ENCODE results near the gene SLC7A5.

The SLC7A5 gene

DNA sequence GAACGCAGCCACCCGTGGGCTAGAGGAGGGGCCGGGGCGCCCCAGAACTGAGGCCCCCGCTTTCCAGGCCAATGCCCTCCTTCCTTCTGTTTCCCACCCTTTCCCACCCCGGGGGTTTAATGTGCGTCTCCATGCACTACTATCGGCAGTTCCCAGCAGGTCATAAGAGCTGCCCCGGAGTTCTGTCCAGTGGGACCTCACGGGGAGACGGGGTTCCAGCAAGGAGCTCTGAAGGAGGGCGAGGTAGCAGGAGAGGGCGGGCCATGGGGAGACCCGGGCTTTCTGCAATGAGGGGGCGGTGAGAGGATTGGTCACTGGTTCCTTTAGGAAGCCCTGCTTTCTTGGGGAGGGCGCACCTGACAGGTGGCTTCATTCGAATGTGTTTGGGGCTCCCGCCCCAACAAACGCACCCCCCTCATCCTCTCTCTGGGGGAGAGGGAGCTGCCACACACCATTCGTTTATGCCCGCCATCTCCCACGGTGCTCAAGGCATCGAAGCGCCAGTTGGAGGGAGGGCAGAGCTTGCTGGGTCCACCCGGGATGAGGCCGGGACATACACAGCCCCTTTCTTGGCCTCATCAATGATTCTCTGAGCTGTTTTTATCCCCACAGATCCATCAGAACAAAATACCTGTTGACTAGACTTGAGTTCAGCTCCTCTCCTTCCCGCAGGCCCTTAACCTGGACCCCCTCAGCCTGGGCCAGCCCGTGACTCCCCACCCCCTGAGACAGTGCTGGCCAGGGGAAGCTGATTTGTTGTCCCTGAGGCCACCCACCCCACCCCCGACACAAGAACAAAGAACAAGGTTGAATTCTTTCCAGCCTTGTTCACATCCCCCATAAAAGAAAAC lies 44.1 kb downstream of the SLC7A5 start:
- CTCF ChIA-PET = interaction anchor here (0.6 to 2.2 kb wide), 5 partner anchors 24 to 613 kb away, joined by 3 to 16 read pairs (median 6); no protein-coding TSS in a partner anchor
- H3K27ac ChIP-seq = peak overlapping the region; percentile 98
- TF ChIP-seq, protein P1, sequence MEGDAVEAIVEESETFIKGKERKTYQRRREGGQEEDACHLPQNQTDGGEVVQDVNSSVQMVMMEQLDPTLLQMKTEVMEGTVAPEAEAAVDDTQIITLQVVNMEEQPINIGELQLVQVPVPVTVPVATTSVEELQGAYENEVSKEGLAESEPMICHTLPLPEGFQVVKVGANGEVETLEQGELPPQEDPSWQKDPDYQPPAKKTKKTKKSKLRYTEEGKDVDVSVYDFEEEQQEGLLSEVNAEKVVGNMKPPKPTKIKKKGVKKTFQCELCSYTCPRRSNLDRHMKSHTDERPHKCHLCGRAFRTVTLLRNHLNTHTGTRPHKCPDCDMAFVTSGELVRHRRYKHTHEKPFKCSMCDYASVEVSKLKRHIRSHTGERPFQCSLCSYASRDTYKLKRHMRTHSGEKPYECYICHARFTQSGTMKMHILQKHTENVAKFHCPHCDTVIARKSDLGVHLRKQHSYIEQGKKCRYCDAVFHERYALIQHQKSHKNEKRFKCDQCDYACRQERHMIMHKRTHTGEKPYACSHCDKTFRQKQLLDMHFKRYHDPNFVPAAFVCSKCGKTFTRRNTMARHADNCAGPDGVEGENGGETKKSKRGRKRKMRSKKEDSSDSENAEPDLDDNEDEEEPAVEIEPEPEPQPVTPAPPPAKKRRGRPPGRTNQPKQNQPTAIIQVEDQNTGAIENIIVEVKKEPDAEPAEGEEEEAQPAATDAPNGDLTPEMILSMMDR (conservative IDR thresholded peaks at IDR 0.05; ENCODE audit: low read depth) = no peak
- no peak for DNase-seq (ENCODE audit: low spot score)
- POLR2A ChIA-PET (ENCODE audit: low non-redundant PET) = interaction anchor here (0.5 to 2.0 kb wide), 3 partner anchors 19 to 53 kb away, joined by 4 to 7 read pairs (median 6); no protein-coding TSS in a partner anchor

DNA sequence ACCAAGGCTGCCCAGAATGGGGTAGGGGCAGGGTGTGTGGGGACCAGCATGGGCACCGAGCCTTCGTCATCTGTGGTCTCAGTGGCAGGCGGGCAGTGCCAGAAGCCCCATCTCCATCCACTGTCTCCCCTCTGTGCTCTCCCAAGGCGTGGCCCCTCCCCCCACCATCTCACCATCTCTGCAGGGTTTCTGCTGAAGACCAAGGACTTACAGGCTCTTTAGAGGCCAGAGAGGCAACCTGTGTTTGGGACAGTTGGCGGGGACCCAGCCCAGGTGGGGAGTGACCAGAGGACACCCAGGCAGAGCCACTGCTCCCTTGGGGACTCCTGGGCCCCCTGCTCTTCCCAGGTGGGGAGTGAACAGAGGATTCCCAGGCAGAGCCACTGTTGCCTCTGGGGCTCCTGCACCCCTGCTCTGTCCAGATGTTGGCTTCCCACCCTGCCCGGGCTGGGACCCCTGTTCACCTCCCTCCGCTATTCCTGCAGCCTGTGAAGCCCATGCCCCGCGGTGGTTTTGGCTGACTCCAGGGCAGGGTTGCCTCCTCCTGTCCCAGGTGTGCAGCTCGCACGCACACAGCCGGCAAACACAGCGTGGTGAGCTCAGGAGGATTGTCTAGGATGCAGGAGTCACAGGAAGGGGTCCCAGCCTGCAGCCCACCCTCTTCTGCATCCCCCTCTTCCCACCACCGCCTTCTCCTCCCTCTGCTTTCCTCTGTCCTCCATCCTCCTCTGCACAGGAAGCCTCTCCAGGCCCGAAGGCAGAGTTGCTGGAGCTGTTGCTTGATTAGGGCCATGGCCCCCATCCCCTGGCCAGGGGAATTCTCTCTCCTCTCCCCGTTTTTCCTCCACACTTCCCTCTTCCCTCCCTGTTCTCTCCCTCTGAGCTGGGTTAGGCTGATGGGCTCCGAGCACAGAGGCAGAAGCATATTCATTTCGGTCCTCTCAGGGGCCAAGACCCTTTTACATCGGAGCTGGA lies 45.0 kb downstream of the SLC7A5 start:
- H3K27ac ChIP-seq = peak overlapping the region; percentile 98
- DNase-seq (ENCODE audit: low spot score) = no peak
- TF ChIP-seq, protein P1 (conservative IDR thresholded peaks at IDR 0.05; ENCODE audit: low read depth) = no peak
- POLR2A ChIA-PET (ENCODE audit: low non-redundant PET) = interaction anchor here (2.0 kb wide), 1 partner anchor 18 kb away, joined by 6 read pairs; no protein-coding TSS in a partner anchor
- CTCF ChIA-PET = interaction anchor here (0.7 to 2.2 kb wide), 3 partner anchors 45 to 614 kb away, joined by 3 to 16 read pairs (median 9); no protein-coding TSS in a partner anchor

DNA sequence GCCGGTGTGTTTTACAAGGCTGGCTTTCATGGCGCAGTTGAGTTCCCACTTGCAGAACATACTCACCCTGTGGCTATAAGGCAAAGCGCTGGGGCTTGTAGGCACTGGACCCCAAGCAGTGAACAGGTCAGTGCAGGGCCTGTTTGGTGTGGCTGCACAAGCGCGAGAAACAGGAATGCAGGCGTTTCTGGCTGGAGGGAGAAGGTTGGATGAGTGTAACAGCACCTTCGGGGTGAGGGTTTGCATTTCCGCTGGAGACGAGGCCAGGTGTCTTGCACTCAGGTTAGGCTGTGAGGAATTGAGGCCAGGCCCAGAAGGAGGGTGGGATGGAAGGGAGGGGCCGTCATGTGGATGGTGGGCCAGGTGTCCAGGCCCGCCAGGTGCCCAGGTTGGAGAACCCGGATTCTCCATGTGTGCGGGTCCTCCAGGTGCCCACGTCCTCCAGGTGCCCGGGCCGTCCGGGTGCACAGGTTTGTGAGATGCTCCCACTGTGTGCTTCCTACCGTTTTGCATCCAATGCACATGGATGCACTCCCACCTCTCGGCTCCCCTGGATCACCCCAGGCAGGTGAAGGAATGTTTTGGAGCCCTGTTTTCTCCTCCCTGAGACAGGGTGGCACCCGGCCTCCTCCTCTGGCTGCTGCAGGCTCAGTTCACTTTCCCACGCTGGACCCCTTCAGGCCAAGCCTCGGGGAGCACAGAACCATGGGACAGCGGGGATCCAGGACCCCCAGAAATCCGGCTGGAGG lies 46.0 kb downstream of the SLC7A5 start:
- TF ChIP-seq, protein P1 (conservative IDR thresholded peaks at IDR 0.05; ENCODE audit: low read depth) = no peak
- no peak for DNase-seq (ENCODE audit: low spot score)
- ChIA-PET CTCF (interaction anchor here (2.2 kb wide), 1 partner anchor 44 kb away, joined by 16 read pairs; no protein-coding TSS in a partner anchor), POLR2A (ENCODE audit: low non-redundant PET) (no interaction called here)
- H3K27ac ChIP-seq = peak overlapping the region; percentile 98

DNA sequence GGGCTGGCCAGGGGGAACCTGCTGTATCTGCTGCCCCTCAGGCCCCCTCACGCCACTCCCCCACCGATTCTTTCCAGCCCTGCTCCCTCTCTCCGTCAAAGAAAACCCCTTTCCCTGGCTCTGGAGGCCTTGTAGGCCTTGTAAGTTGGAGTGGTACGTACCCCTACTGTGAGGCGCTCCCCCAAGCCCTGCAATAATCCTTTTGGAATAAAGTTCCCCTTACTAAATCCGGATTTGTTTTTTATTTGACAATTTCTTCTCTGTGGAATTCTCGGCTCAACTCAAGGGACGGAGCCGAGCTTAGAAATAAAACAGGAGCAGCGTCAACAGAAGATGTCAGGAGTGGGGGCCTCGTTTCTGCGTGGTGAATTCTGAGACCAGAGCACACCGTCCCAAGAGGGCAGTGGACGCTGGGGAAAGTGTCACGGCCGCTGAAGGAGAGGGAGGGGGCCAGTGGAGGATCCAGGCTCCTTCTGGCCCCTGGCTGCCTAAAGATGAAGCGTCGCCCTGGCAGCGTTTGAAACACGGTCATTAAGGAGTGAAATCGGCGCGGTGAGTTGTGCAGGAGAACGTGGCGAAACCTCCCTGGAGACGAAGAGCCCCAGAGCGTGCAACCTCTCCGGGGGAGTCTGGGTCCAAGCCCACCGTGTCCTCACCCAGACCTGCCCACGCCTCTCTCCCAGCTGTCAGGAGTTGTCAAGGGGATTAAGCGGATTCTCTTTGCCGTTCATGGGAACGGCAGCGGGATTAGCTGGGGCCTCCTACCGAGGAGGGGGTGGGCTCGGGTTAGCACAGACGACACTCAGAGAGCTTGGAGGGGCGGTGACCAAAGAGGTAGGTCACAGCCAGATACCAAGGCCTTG lies 47.0 kb downstream of the SLC7A5 start:
- H3K27ac ChIP-seq = peak overlapping the region; percentile 98
- ChIA-PET CTCF (interaction anchor here (0.6 to 1.0 kb wide), 2 partner anchors 44 to 935 kb away, joined by 3 to 4 read pairs; no protein-coding TSS in a partner anchor), POLR2A (ENCODE audit: low non-redundant PET) (no interaction called here)
- TF ChIP-seq, protein P1 (conservative IDR thresholded peaks at IDR 0.05; ENCODE audit: low read depth) = no peak
- no peak for DNase-seq (ENCODE audit: low spot score)

DNA sequence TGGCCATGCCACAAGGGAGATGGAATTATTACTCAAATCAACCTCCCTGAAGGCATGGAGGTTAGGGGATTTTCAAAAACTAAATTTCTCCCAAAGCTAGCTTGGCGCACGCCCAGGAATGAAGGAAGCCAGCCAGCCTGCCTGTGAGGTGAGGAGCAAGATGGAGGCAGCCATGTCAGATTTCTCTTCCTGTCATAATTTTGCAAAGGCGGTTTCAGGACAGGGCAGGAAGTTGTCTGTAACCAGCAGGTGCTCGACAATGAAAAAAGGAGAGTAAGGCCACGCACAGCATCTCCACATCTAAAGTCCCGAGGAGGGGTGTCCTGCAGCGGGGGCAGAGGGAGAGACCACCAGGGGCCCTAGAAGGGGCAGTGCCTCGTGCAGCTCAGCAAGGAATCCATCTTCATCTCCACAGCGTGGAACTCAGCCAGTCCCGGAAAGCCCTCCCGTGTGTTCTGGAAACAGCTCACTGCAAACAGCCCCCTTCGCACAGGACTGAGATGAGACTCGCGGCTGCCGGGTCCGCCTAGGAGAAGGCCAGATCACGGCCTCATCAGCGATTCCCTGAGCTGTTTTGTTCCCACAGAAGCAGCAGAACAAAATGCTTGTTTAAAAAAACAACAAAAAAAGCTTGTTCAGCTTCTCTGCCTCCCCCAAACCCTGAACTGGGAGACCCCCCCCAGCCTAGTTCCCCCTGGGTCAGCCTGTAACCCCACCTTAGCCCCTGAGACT lies 47.8 kb downstream of the SLC7A5 start:
- H3K27ac ChIP-seq = peak overlapping the region; percentile 98

More for the DNA sequence above, 47.8 kb downstream of the SLC7A5 start:
- TF ChIP-seq, protein P1 (conservative IDR thresholded peaks at IDR 0.05; ENCODE audit: low read depth) = no peak
- POLR2A ChIA-PET (ENCODE audit: low non-redundant PET) = no interaction called here
- CTCF ChIA-PET = interaction anchor here (1.0 to 1.2 kb wide), 2 partner anchors 31 to 43 kb away, joined by 3 to 5 read pairs; no protein-coding TSS in a partner anchor
- DNase-seq (ENCODE audit: low spot score) = no peak
